Peyer's patch (tissue), 4 donors: ENCODE measurements around the gene SPI1. TPM values are rescaled to one million over a fixed set of nuclear protein-coding genes. Genes with fewer than 3 reads are reported as not detected.

Experiments
- DNase-seq, 3 donors: peaks; one replicate each; pipeline ENCODE4 v3.0.0-alpha.2; 2017 to 2019
- H3K27ac ChIP-seq, 4 donors: fragments of 200-600 bp; sonication (generic); one replicate each; pipeline ENCODE4 v1.5.1; 2016 to 2019
- H3K27me3 ChIP-seq, 2 donors: fragments of 200-600 bp; sonication (generic); one replicate each; pipeline ENCODE4 v1.5.1; 2019
- H3K36me3 ChIP-seq, 3 donors: fragments of 200-600 bp; sonication (generic); one replicate each; pipeline ENCODE4 v1.5.1; 2016 to 2019
- H3K4me1 ChIP-seq, 4 donors: fragments of 200-600 bp; sonication (generic); one replicate each; pipeline ENCODE4 v1.5.1; 2016 to 2019
- H3K4me3 ChIP-seq, 4 donors: fragments of 200-600 bp; sonication (generic); 1 replicate in 3 of 4; 2 replicates in 1 of 4; pipeline ENCODE4 v1.5.1; 2016 to 2019; ENCODE audit warnings: mild to moderate bottlenecking in 1 of 4
- H3K9me3 ChIP-seq, 4 donors: fragments of 200-600 bp; sonication (generic); one replicate each; pipeline ENCODE4 v1.5.1; 2016 to 2019; ENCODE audit warnings: mild to moderate bottlenecking in 1 of 4
- CTCF ChIP-seq, 6 experiments: fragments of 450-650 bp in 4 of 6; fragments of 200-600 bp in 2 of 6; sonication (generic) in 1 of 6; IDR thresholded peaks; one replicate each; pipeline ENCODE4 v1.5.1; 2017 to 2019; ENCODE audit warnings: antibody characterized with exemption in 6 of 6, mild to moderate bottlenecking in 3 of 6, moderate library complexity in 1 of 6
- POLR2A ChIP-seq, 2 donors: fragments of 450-650 bp; IDR thresholded peaks; one replicate each; pipeline ENCODE4 v1.5.1; 2017; ENCODE audit warnings: antibody characterized with exemption in 2 of 2, mild to moderate bottlenecking in 2 of 2, moderate library complexity in 2 of 2
- total RNA-seq, 4 donors: library from RNA; depleted of rRNA; stranded (reverse); fragments of >200 nt; gene quantifications; one replicate each; pipeline ENCODE4 v1.1.0, GENCODE V29; 2016

The SPI1 gene
- total RNA-seq, 4 donors from 2014 or later: 2.6 to 27.2 (median 7.8) TPM

- no peaks in the 10 kb centered on the region for H3K36me3 ChIP-seq
- H3K4me1 ChIP-seq: peaks cover 0 to 13% (median 1%) of the 10 kb centered on the region in 4 donors
- H3K9me3 ChIP-seq: no peaks in the 10 kb centered on the region
- DNase-seq: peak; percentile 52 to 66 (median 55)
- peak overlapping the region; percentile 40 to 55 (median 45) for H3K4me3 ChIP-seq
- TF ChIP-seq CTCF (IDR thresholded peaks at IDR 0.05): no peak
- TF ChIP-seq POLR2A (IDR thresholded peaks at IDR 0.05): no peak
- no peaks in the 10 kb centered on the region for H3K27me3 ChIP-seq
- H3K27ac ChIP-seq: peak overlapping the region; percentile 76 to 90 (median 83)
Observed at GRCh38 chr11:47376525-47377371, 1.6 kb downstream of the SPI1 start.

GRCh38 chr11:47376107-47376524, 2.2 kb downstream of the SPI1 start:
- Histone ChIP-seq H3K27ac (peak overlapping the region in 2 of 4 donors; percentile 43 to 88), H3K4me1 (peaks cover 0 to 13% (median 1%) of the 10 kb centered on the region in 4 donors), H3K36me3 (no peaks in the 10 kb centered on the region), H3K9me3 (no peaks in the 10 kb centered on the region), H3K4me3 (peak overlapping the region in 3 of 4 donors; percentile 11 to 55 (median 40)), H3K27me3 (no peaks in the 10 kb centered on the region)
- no peak for TF ChIP-seq CTCF (IDR thresholded peaks at IDR 0.05)
- TF ChIP-seq POLR2A (IDR thresholded peaks at IDR 0.05): no peak
- DNase-seq: no peak

GRCh38 chr11:47375546-47376085, 2.7 kb downstream of the SPI1 start:
- H3K36me3 ChIP-seq: no peaks in the 10 kb centered on the region
- peaks cover 0 to 13% (median 1%) of the 10 kb centered on the region in 4 donors for H3K4me1 ChIP-seq
- H3K9me3 ChIP-seq: no peaks in the 10 kb centered on the region
- TF ChIP-seq CTCF (IDR thresholded peaks at IDR 0.05) (no peak), POLR2A (IDR thresholded peaks at IDR 0.05) (no peak)
- H3K27me3 ChIP-seq: no peaks in the 10 kb centered on the region
- peak overlapping the region in 1 of 4 donors; percentile 40 for H3K4me3 ChIP-seq
- H3K27ac ChIP-seq: no peak overlapping the region
- DNase-seq: no peak

GRCh38 chr11:47375020-47375419, 3.3 kb downstream of the SPI1 start:
- Histone ChIP-seq H3K9me3 (no peaks in the 10 kb centered on the region), H3K36me3 (no peaks in the 10 kb centered on the region), H3K27ac (no peak overlapping the region), H3K27me3 (no peaks in the 10 kb centered on the region), H3K4me1 (peaks cover 0 to 13% (median 1%) of the 10 kb centered on the region in 4 donors), H3K4me3 (no peak overlapping the region)
- no peak for TF ChIP-seq CTCF (IDR thresholded peaks at IDR 0.05)
- no peak for TF ChIP-seq POLR2A (IDR thresholded peaks at IDR 0.05)
- peak in 1 of 3 donors; percentile 42 for DNase-seq

GRCh38 chr11:47374720-47375019, 3.7 kb downstream of the SPI1 start:
- TF ChIP-seq POLR2A (IDR thresholded peaks at IDR 0.05): no peak
- no peak for TF ChIP-seq CTCF (IDR thresholded peaks at IDR 0.05)
- peaks cover 0 to 13% (median 1%) of the 10 kb centered on the region in 4 donors for H3K4me1 ChIP-seq
- no peaks in the 10 kb centered on the region for H3K36me3 ChIP-seq
- no peaks in the 10 kb centered on the region for H3K27me3 ChIP-seq
- H3K4me3 ChIP-seq: no peak overlapping the region
- DNase-seq: no peak
- peak overlapping the region in 1 of 4 donors; percentile 50 for H3K27ac ChIP-seq
- H3K9me3 ChIP-seq: no peaks in the 10 kb centered on the region
